Left kidney (tissue), 8 donors: Measurements from ENCODE around the gene KATNIP. TPM values are rescaled to one million over a fixed set of nuclear protein-coding genes. Genes with fewer than 3 reads are reported as not detected.

Experiments
- DNase-seq: peaks from one replicate; pipeline ENCODE4 v3.0.0-alpha.2; 2013
- long read RNA-seq, 8 donors: transcript quantifications; one replicate each; lab custom pipeline, GENCODE V29; 2026
- polyA plus RNA-seq: library from polyadenylated mRNA; unstranded; fragments of 120-200 nt; gene quantifications from one replicate; pipeline ENCODE4 v1.2.1, GENCODE V29; 2013; ENCODE audit not compliant: insufficient read length

Gene KATNIP
- 26.5 TPM for polyA plus RNA-seq
- long read RNA-seq, donor 1, partial matches to known transcripts, result 0 of 1 reads
- long read RNA-seq, donor 1, other reads (novel, unspliced or antisense), result 0 of 1 reads
- long read RNA-seq, donor 2, result 0 reads
- long read RNA-seq, donor 3, result 0 reads
- long read RNA-seq, donor 4, result 0 reads
- long read RNA-seq, donor 5, result 0 reads
- long read RNA-seq, donor 6, result 0 reads
- long read RNA-seq, donor 7, partial matches to known transcripts, result 0 of 1 reads
- long read RNA-seq, donor 7, other reads (novel, unspliced or antisense), result 0 of 1 reads
- long read RNA-seq, donor 8, result 0 reads

GRCh38 chr16:27549746-27550581 is at the start of gene KATNIP, which contains the start of gene GTF3C1:
KATNIP (plus strand) TSS chr16:27550144; CDS start chr16:27550171, 27 bp downstream.
GTF3C1 (minus strand) TSS chr16:27549913; CDS start chr16:27549890, 23 bp downstream.
- DNase-seq, result peak; percentile 99

GRCh38 chr16:27500801-27501200 is 49.1 kb upstream of the KATNIP start:
- DNase-seq, result no peak

GRCh38 chr16:27503662-27504061 is 46.3 kb upstream of the KATNIP start:
- no peak for DNase-seq

GRCh38 chr16:27505297-27506236 is 44.4 kb upstream of the KATNIP start:
- DNase-seq, result no peak

- DNase-seq, result no peak
These were observed 43.2 kb upstream of the KATNIP start for GRCh38 chr16:27506771-27507170.

- peak; percentile 60 for DNase-seq
These were observed 41.5 kb upstream of the KATNIP start for GRCh38 chr16:27508476-27508875.

GRCh38 chr16:27511657-27512448 is 38.1 kb upstream of the KATNIP start:
- peak; percentile 72 for DNase-seq

GRCh38 chr16:27514806-27515205 is 35.1 kb upstream of the KATNIP start:
- no peak for DNase-seq

GRCh38 chr16:27515874-27516353 is 34.0 kb upstream of the KATNIP start:
- DNase-seq, result no peak

- no peak for DNase-seq
These were observed 33.6 kb upstream of the KATNIP start for GRCh38 chr16:27516365-27516764.

GRCh38 chr16:27517664-27518063 is 32.3 kb upstream of the KATNIP start:
- DNase-seq, result no peak

GRCh38 chr16:27518226-27518625 is 31.7 kb upstream of the KATNIP start:
- no peak for DNase-seq

GRCh38 chr16:27520982-27521673 is 28.8 kb upstream of the KATNIP start:
- no peak for DNase-seq

- no peak for DNase-seq
These were observed 27.7 kb upstream of the KATNIP start for GRCh38 chr16:27522173-27522707.

- no peak for DNase-seq
These were observed 23.8 kb upstream of the KATNIP start for GRCh38 chr16:27526180-27526579.

- no peak for DNase-seq
These were observed 21.6 kb upstream of the KATNIP start for GRCh38 chr16:27528294-27528693.

- DNase-seq, result no peak
These were observed 20.0 kb upstream of the KATNIP start for GRCh38 chr16:27529962-27530361.

GRCh38 chr16:27531186-27531585 is 18.8 kb upstream of the KATNIP start:
- no peak for DNase-seq

GRCh38 chr16:27531826-27532800 is 17.8 kb upstream of the KATNIP start:
- no peak for DNase-seq
